ENCODE measurements around the gene RALGAPA2.

The RALGAPA2 gene

GRCh38 chr20:20447196-20447595 is 265.2 kb downstream of the RALGAPA2 start:
- H3K9ac ChIP-seq (ENCODE audit: low read length), result no peak overlapping the region
- TF ChIP-seq EZH2phosphoT487 (conservative IDR thresholded peaks at IDR 0.05; ENCODE audit: low read length) (no peak), CTCF (IDR thresholded peaks at IDR 0.05; ENCODE audit: insufficient read depth, low read length, poor library complexity, severe bottlenecking) (no peak)

GRCh38 chr20:20446425-20447015 is 265.9 kb downstream of the RALGAPA2 start:
- TF ChIP-seq CTCF (IDR thresholded peaks at IDR 0.05; ENCODE audit: insufficient read depth, low read length, poor library complexity, severe bottlenecking) (no peak), EZH2phosphoT487 (conservative IDR thresholded peaks at IDR 0.05; ENCODE audit: low read length) (no peak)
- Histone ChIP-seq H3K4me2 (ENCODE audit: low read depth, low read length, poor library complexity, severe bottlenecking) (no peak overlapping the region), H3K9me3 (ENCODE audit: insufficient read depth, low read length) (no peaks in the 10 kb centered on the region), H3K36me3 (ENCODE audit: low read length) (no peaks in the 10 kb centered on the region), H3K4me3 (ENCODE audit: insufficient read depth, low read length, poor library complexity, severe bottlenecking) (no peak overlapping the region), H3K9ac (ENCODE audit: low read length) (no peak overlapping the region), H3K27ac (ENCODE audit: low read depth, low read length) (no peak overlapping the region), H4K20me1 (ENCODE audit: low read depth, low read length) (no peaks in the 10 kb centered on the region), H3K9me2 (replicated peaks; ENCODE audit: insufficient read depth, low read length) (no peaks in the 10 kb centered on the region), H3K27me3 (ENCODE audit: low read length) (no peaks in the 10 kb centered on the region), H3K79me2 (ENCODE audit: insufficient read depth, low read length) (no peaks in the 10 kb centered on the region), H2AFZ (ENCODE audit: low read depth, low read length, severe bottlenecking) (no peak overlapping the region), H3F3A (ENCODE audit: insufficient read depth) (no peaks in the 10 kb centered on the region)

More at GRCh38 chr20:20447196-20447595, 265.2 kb downstream of the RALGAPA2 start:
- H3K4me3 ChIP-seq (ENCODE audit: insufficient read depth, low read length, poor library complexity, severe bottlenecking), result no peak overlapping the region
- H2AFZ ChIP-seq (ENCODE audit: low read depth, low read length, severe bottlenecking), result no peak overlapping the region
- H3K27me3 ChIP-seq (ENCODE audit: low read length), result no peaks in the 10 kb centered on the region
- H3K36me3 ChIP-seq (ENCODE audit: low read length), result no peaks in the 10 kb centered on the region
- H3K9me2 ChIP-seq (replicated peaks; ENCODE audit: insufficient read depth, low read length), result no peaks in the 10 kb centered on the region
- H4K20me1 ChIP-seq (ENCODE audit: low read depth, low read length), result no peaks in the 10 kb centered on the region
- no peaks in the 10 kb centered on the region for H3K79me2 ChIP-seq (ENCODE audit: insufficient read depth, low read length)
- no peaks in the 10 kb centered on the region for H3K9me3 ChIP-seq (ENCODE audit: insufficient read depth, low read length)
- no peaks in the 10 kb centered on the region for H3F3A ChIP-seq (ENCODE audit: insufficient read depth)
- no peak overlapping the region for H3K4me2 ChIP-seq (ENCODE audit: low read depth, low read length, poor library complexity, severe bottlenecking)
- H3K27ac ChIP-seq (ENCODE audit: low read depth, low read length), result no peak overlapping the region

GRCh38 chr20:20446001-20446400 is 266.4 kb downstream of the RALGAPA2 start:
- H3F3A ChIP-seq (ENCODE audit: insufficient read depth), result no peaks in the 10 kb centered on the region
- H3K9me3 ChIP-seq (ENCODE audit: insufficient read depth, low read length), result no peaks in the 10 kb centered on the region
- no peaks in the 10 kb centered on the region for H3K27me3 ChIP-seq (ENCODE audit: low read length)
- H3K79me2 ChIP-seq (ENCODE audit: insufficient read depth, low read length), result no peaks in the 10 kb centered on the region
- H4K20me1 ChIP-seq (ENCODE audit: low read depth, low read length), result no peaks in the 10 kb centered on the region
- TF ChIP-seq EZH2phosphoT487 (conservative IDR thresholded peaks at IDR 0.05; ENCODE audit: low read length), result no peak
- TF ChIP-seq CTCF (IDR thresholded peaks at IDR 0.05; ENCODE audit: insufficient read depth, low read length, poor library complexity, severe bottlenecking), result no peak
- no peak overlapping the region for H3K9ac ChIP-seq (ENCODE audit: low read length)
- H3K9me2 ChIP-seq (replicated peaks; ENCODE audit: insufficient read depth, low read length), result no peaks in the 10 kb centered on the region
- no peak overlapping the region for H3K4me3 ChIP-seq (ENCODE audit: insufficient read depth, low read length, poor library complexity, severe bottlenecking)
- no peak overlapping the region for H2AFZ ChIP-seq (ENCODE audit: low read depth, low read length, severe bottlenecking)
- H3K36me3 ChIP-seq (ENCODE audit: low read length), result no peaks in the 10 kb centered on the region
- no peak overlapping the region for H3K4me2 ChIP-seq (ENCODE audit: low read depth, low read length, poor library complexity, severe bottlenecking)
- H3K27ac ChIP-seq (ENCODE audit: low read depth, low read length), result no peak overlapping the region
